Activated CD4-positive, alpha-beta memory T cell treated with anti-CD3 and anti-CD28 coated beads, Interleukin-2, amount 10 ng/mL, durations not matched to agents 7 days and 5 days (primary cell): ENCODE data around the gene MEGF10. TPM values are rescaled to one million over a fixed set of nuclear protein-coding genes. Genes with fewer than 3 reads are reported as not detected.

Source experiments
- CTCF ChIA-PET: fragments of 350-600 bp; sonication (Branson Sonifier 250); formaldehyde crosslinking; loops from one replicate; lab custom pipeline; 2021; ENCODE audit warnings: antibody characterized with exemption, inconsistent platforms; lab: Charles Lee
- POLR2A ChIA-PET: fragments of 350-600 bp; sonication (Branson Sonifier 250); formaldehyde crosslinking; loops from one replicate; lab custom pipeline; 2021; ENCODE audit warnings: antibody characterized with exemption; lab: Charles Lee
- DNase-seq: peaks from one replicate; pipeline ENCODE4 v3.0.0-alpha.2; 2020
- H3K27ac Mint-ChIP-seq: one replicate; pipeline ENCODE4 v1.8.0; 2021; ENCODE audit warnings: mild to moderate bottlenecking, mixed read lengths
- H3K27me3 Mint-ChIP-seq: one replicate; pipeline ENCODE4 v1.8.0; 2021; ENCODE audit warnings: mixed read lengths
- H3K36me3 Mint-ChIP-seq: one replicate; pipeline ENCODE4 v1.8.0; 2021; ENCODE audit warnings: low read depth, mixed read lengths
- H3K4me1 Mint-ChIP-seq: one replicate; pipeline ENCODE4 v1.8.0; 2021; ENCODE audit warnings: mixed read lengths
- H3K4me3 Mint-ChIP-seq: one replicate; pipeline ENCODE4 v1.8.0; 2021; ENCODE audit warnings: mild to moderate bottlenecking, mixed read lengths
- H3K9me3 Mint-ChIP-seq: one replicate; pipeline ENCODE4 v1.8.0; 2021; ENCODE audit warnings: mixed read lengths
- total RNA-seq, 2 experiments: library from RNA; stranded (reverse); gene quantifications; one replicate each; pipeline ENCODE4 v1.2.3, GENCODE V29; 2021

MEGF10 gene
- total RNA-seq, 2 experiments from 2014 or later: not detected

DNA sequence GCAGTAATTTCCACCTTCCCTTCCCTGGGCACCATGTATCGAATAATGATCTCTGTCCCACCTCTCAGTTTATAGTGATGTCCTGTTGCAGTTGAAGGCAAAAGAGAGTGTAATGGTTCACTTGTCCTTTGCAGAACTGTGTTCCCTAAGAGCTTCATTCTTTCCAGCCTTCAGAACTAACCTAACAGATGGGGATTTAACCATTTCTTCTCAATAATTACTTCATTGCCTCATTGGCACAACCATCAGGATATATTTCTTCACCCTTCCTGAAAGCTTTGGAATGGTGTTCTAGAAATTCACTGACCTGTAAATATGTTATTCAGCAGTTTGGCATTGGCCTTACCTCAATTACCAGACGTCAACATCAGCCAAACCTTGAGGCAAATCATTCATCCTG lies 142.9 kb downstream of the MEGF10 start:
- Mint-ChIP-seq H3K4me3 (no peak overlapping the region), H3K4me1 (no peaks in the 10 kb centered on the region), H3K27ac (no peak overlapping the region), H3K27me3 (peaks cover 8% of the 10 kb centered on the region), H3K36me3 (no peaks in the 10 kb centered on the region), H3K9me3 (no peaks in the 10 kb centered on the region)
- CTCF ChIA-PET: no interaction called here
- no peak for DNase-seq
- POLR2A ChIA-PET: no interaction called here

DNA sequence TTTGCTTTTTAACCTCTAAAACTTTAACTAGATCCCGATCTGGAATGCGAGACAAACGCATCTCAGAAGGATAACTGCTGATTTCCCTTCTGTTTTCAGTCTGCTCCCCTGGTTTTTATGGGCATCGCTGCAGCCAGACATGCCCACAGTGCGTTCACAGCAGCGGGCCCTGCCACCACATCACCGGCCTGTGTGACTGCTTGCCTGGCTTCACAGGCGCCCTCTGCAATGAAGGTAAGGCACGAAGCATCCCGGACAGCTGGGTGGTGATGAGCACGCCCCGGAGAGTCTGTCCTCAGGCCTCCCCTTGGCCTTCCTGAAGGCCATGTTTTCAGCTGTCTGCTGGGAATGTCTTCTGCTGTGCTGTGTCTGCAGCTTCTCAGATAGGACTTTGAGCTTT lies 144.0 kb downstream of the MEGF10 start:
- no peak for DNase-seq
- no peaks in the 10 kb centered on the region for H3K36me3 Mint-ChIP-seq
- no peak overlapping the region for H3K4me3 Mint-ChIP-seq
- no peaks in the 10 kb centered on the region for H3K4me1 Mint-ChIP-seq
- POLR2A ChIA-PET: no interaction called here
- H3K27me3 Mint-ChIP-seq: peaks cover 10% of the 10 kb centered on the region
- CTCF ChIA-PET: no interaction called here
- H3K9me3 Mint-ChIP-seq: no peaks in the 10 kb centered on the region
- H3K27ac Mint-ChIP-seq: no peak overlapping the region

DNA sequence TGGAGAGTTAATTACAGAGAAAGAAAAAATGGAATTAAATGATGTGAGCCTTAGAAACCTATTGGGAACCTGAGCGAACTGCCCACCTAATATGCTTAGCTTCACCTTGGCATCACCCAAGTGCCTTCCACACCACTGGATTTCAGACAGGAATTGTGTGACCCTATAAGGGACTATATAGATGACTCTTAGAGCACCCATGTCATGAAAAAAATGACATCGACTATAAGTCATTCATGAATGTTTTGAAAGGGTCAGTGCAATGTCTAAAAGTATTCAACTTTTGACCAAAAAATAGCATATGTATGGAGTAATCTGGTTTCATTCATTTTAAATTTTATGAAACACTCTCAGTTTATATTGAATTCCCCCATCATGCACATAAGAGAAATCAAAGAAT lies 145.2 kb downstream of the MEGF10 start:
- POLR2A ChIA-PET: no interaction called here
- Mint-ChIP-seq H3K4me1 (no peaks in the 10 kb centered on the region), H3K36me3 (no peaks in the 10 kb centered on the region), H3K4me3 (no peak overlapping the region), H3K9me3 (no peaks in the 10 kb centered on the region), H3K27ac (no peak overlapping the region), H3K27me3 (peaks cover 8% of the 10 kb centered on the region)
- CTCF ChIA-PET: no interaction called here
- DNase-seq: no peak

DNA sequence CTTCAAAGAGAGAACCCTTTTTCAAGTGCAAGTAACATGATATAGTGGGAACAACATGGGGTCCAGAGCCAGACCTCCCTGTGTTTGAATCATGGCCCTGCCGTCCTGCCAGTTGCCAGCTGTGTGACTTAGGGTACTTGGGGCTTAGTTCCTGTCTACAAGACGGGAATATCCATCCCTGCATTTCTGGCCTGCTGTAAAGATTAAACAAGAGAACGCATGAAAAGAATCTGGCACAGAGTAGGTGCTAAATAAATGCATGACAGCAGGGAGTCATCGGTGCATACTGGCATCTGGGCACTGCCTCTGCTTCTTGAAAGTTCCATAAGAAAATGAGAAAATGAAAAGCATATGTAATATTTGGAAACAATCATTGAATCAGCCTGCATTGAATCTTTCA lies 149.0 kb downstream of the MEGF10 start:
- peaks cover 4% of the 10 kb centered on the region for H3K27me3 Mint-ChIP-seq
- no peak overlapping the region for H3K27ac Mint-ChIP-seq
- H3K4me1 Mint-ChIP-seq: no peaks in the 10 kb centered on the region
- H3K36me3 Mint-ChIP-seq: no peaks in the 10 kb centered on the region
- ChIA-PET POLR2A (no interaction called here), CTCF (no interaction called here)
- H3K4me3 Mint-ChIP-seq: no peak overlapping the region
- DNase-seq: no peak
- H3K9me3 Mint-ChIP-seq: no peaks in the 10 kb centered on the region

DNA sequence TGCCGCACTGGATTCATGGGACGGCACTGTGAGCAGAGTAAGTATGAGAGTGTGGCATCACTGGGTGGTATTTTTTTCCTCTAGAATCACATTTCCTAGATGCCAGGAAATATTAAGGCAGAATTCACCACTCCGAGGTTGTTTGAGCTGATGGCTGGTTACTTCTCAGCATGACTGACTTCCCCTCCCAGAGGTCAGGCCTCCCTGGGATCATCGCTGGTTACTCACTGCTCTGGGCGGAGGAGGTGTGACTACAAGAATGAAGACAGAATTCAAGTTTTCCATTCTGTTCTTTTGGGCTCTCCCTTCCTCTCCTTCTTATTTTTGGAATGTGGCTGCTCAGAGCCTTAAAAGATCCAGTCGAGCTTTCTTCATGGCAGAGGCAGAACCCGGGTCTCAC lies 150.2 kb downstream of the MEGF10 start:
- H3K27me3 Mint-ChIP-seq: peaks cover 5% of the 10 kb centered on the region
- DNase-seq: no peak
- no peaks in the 10 kb centered on the region for H3K9me3 Mint-ChIP-seq
- H3K36me3 Mint-ChIP-seq: no peaks in the 10 kb centered on the region
- no peak overlapping the region for H3K4me3 Mint-ChIP-seq
- no peaks in the 10 kb centered on the region for H3K4me1 Mint-ChIP-seq
- ChIA-PET CTCF (no interaction called here), POLR2A (no interaction called here)
- no peak overlapping the region for H3K27ac Mint-ChIP-seq

DNA sequence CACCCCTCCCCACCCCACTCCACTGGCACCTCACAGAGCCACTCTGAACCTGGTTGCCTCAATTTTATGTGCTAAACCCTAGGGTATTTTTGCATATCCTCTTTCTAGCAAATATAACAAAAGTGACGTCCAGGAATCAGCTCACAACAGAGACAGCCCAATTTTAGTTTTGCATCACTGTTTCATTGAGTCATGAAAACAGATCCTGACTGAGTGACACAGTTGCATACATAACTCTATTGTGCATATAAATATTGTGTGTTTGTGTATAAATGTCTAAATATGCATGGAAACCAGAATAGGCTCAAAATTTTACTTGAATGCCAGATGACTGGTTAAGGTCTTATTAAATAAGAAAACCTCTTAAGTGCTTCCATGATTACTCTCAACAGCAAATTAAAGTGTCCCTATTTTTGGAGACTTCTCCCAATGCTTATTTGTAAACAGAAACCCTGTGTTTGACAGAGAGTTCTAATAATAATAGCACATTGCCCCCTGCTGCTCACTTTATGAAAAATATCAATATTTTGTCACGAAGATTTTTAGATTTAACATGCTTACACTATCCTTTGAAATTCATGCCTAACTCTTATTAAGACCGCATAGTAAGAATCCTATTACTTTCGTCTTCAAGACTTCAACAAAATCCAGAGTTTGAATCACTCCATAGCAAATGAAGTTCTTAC lies 151.3 kb downstream of the MEGF10 start:
- Mint-ChIP-seq H3K27ac (no peak overlapping the region), H3K4me1 (no peaks in the 10 kb centered on the region)
- POLR2A ChIA-PET: no interaction called here

DNA sequence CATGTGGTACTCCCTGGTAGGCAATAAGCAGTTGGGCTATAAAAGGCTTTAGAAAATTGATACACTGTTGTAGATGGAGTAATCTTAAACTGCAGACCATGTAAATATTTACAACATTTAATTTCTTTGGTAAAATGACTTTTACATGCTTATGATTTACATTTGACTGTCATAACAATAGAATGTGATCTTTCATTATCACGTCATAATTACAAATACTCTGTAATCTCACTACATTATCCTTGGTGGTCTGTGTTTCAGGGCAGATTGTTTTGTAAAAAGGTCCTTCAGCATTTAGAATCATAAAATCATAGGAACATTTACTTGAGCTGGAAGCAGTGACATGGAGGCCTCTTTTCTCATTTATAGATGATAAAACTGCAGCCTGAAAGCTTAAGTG lies 153.6 kb downstream of the MEGF10 start:
- H3K4me1 Mint-ChIP-seq: no peaks in the 10 kb centered on the region
- no peak overlapping the region for H3K4me3 Mint-ChIP-seq
- H3K36me3 Mint-ChIP-seq: no peaks in the 10 kb centered on the region
- peaks cover 1% of the 10 kb centered on the region for H3K27me3 Mint-ChIP-seq
- POLR2A ChIA-PET: no interaction called here
- no peaks in the 10 kb centered on the region for H3K9me3 Mint-ChIP-seq
- no peak for DNase-seq
- CTCF ChIA-PET: no interaction called here
- H3K27ac Mint-ChIP-seq: no peak overlapping the region

More for the DNA sequence above, 151.3 kb downstream of the MEGF10 start:
- no peaks in the 10 kb centered on the region for H3K9me3 Mint-ChIP-seq
- peaks cover 5% of the 10 kb centered on the region for H3K27me3 Mint-ChIP-seq
- no peaks in the 10 kb centered on the region for H3K36me3 Mint-ChIP-seq
- no peak for DNase-seq
- H3K4me3 Mint-ChIP-seq: no peak overlapping the region
- CTCF ChIA-PET: no interaction called here

DNA sequence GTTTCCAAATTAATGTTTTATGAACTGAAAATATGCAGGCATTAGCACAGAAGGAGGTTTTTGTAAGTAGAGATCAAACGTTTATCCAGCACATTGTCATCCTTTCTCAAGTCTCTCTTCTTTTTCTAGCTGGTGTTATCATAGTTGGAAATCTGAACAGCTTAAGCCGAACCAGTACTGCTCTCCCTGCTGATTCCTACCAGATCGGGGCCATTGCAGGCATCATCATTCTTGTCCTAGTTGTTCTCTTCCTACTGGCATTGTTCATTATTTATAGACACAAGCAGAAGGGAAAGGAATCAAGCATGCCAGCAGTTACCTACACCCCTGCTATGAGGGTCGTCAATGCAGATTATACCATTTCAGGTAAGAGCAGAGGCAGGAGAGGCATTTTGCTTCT lies 154.7 kb downstream of the MEGF10 start:
- Mint-ChIP-seq H3K4me1 (no peaks in the 10 kb centered on the region), H3K27me3 (peaks cover 1% of the 10 kb centered on the region), H3K9me3 (no peaks in the 10 kb centered on the region), H3K36me3 (no peaks in the 10 kb centered on the region), H3K4me3 (no peak overlapping the region), H3K27ac (no peak overlapping the region)
- CTCF ChIA-PET: no interaction called here
- no peak for DNase-seq
- POLR2A ChIA-PET: no interaction called here

DNA sequence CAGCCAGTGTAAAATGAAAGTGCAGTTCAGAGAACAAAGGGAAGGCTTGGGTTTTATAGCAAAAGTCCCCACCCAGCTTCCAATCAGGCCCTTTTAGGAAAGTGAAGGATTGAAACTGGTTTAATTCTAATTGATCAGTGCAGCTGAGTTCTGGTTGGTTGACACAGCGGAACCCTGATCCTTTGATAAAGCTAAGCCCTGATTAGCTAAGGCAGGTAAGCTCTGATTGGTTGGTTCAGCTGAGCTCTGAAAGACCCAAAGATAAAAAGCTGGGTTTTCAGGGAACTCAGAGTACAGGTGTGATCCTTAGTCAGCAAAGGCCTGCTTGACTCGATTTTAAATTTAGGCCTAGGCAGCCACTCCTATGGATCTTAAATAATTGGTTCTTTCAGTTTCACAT lies 156.0 kb downstream of the MEGF10 start:
- ChIA-PET CTCF (no interaction called here), POLR2A (no interaction called here)
- Mint-ChIP-seq H3K36me3 (no peaks in the 10 kb centered on the region), H3K4me3 (no peak overlapping the region), H3K9me3 (no peaks in the 10 kb centered on the region), H3K4me1 (no peaks in the 10 kb centered on the region), H3K27ac (no peak overlapping the region), H3K27me3 (peaks cover 1% of the 10 kb centered on the region)
- no peak for DNase-seq

DNA sequence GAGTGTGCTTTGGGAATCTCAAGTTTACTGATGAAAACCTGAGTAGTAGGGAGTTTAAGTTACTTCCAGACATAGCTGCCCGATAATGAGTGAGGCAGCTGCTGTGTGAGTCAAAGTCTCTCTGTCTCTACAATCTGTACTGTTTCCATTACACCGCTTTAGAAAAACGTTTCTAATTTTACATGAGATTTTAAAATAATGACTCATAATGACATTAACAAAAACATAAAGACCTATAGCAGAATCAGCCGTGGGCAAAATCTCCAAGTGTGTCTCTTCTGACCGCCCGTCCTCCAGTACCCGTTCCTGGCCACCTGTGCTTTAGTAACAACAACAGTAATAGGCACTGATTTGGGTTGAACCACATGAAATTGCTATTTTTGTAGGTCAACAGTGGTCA lies 157.2 kb downstream of the MEGF10 start:
- POLR2A ChIA-PET: no interaction called here
- DNase-seq: no peak
- Mint-ChIP-seq H3K4me1 (no peaks in the 10 kb centered on the region), H3K27me3 (peaks cover 1% of the 10 kb centered on the region), H3K4me3 (no peak overlapping the region), H3K27ac (no peak overlapping the region), H3K36me3 (no peaks in the 10 kb centered on the region), H3K9me3 (no peaks in the 10 kb centered on the region)
- CTCF ChIA-PET: no interaction called here

DNA sequence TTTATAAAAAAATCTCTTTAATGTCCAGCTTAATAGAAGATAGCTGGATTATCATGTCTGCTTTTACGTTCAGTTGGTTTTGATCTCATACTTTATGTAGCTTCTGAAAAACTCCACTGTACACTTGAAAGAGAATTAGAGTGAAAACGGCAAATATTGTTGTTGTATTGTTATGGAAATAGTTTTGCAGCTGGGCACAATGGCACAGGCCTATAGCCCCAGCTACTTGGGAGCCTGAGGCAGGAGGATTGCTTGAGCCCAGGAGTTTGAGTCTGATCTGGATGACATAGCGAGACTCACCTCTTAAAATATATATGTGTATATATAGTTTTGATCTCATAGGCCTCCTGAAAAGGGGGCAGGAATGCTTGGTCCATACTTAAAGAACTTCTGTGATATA lies 159.4 kb downstream of the MEGF10 start:
- ChIA-PET CTCF (no interaction called here), POLR2A (no interaction called here)
- no peaks in the 10 kb centered on the region for H3K4me1 Mint-ChIP-seq
- no peaks in the 10 kb centered on the region for H3K9me3 Mint-ChIP-seq
- H3K36me3 Mint-ChIP-seq: no peaks in the 10 kb centered on the region
- H3K27me3 Mint-ChIP-seq: peaks cover 1% of the 10 kb centered on the region
- no peak overlapping the region for H3K27ac Mint-ChIP-seq
- H3K4me3 Mint-ChIP-seq: no peak overlapping the region
- no peak for DNase-seq

DNA sequence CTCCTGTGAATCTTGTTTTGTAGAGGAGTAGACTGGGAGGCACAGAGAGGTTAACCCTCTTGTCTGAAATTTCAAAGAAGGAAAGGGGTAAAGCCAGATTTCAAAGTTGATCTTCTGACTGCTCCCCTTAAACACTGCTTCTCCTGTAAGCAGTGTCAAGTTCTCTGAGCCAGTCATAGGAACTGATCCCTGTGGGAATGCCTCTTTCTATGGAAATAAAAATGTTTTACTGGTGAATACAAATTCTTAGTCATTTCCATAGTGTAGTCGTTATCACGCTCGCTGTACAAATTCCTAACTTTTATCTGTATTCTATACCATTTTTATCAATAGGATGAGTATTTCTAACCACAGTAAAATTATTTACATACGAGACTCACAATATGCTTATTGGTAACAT lies 160.5 kb downstream of the MEGF10 start:
- ChIA-PET POLR2A (no interaction called here), CTCF (no interaction called here)
- no peak for DNase-seq
- H3K27ac Mint-ChIP-seq: no peak overlapping the region
- H3K9me3 Mint-ChIP-seq: no peaks in the 10 kb centered on the region
- no peaks in the 10 kb centered on the region for H3K27me3 Mint-ChIP-seq
- H3K4me1 Mint-ChIP-seq: no peaks in the 10 kb centered on the region
- no peaks in the 10 kb centered on the region for H3K36me3 Mint-ChIP-seq
- no peak overlapping the region for H3K4me3 Mint-ChIP-seq

DNA sequence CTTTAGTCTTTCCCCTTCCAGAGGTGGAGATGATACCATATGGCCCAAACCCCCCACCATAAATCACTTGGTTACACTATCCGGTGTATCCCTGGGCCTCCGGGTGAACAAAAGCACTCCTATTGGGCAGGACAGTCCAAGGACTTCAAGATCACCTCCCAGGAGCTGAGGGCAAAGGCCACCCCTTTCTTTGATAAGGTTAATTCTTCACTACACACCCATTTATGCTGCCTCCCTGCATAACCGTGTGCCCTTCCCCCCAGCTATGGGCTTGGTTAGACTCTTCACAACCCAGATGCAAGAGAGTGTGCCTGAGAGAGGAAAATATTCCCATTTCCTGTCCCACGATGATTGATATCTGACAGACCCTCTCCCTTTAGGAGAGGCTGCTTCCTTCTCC lies 162.0 kb downstream of the MEGF10 start:
- CTCF ChIA-PET: no interaction called here
- H3K4me3 Mint-ChIP-seq: no peak overlapping the region
- H3K9me3 Mint-ChIP-seq: no peaks in the 10 kb centered on the region
- H3K27me3 Mint-ChIP-seq: no peaks in the 10 kb centered on the region
- no peaks in the 10 kb centered on the region for H3K4me1 Mint-ChIP-seq
- H3K27ac Mint-ChIP-seq: no peak overlapping the region
- no peak for DNase-seq
- POLR2A ChIA-PET: no interaction called here
- no peaks in the 10 kb centered on the region for H3K36me3 Mint-ChIP-seq

DNA sequence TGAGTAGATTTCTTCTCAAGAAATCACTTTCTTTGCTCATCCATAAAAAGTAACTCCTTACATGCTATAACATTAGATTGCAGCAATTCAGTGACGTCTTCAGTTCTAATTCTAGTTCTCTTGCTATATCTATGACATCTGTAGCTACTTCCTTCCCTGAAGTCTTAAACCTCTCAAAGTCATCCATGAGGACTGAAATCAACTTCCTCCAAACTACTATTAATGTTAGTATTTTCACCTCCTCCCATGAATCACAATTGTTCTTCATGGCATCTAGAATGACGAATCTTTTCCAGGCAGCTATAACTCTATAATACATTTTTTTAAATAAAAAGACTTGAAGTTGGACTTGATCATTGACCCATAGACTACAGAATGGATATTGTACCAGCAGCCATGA lies 180.6 kb downstream of the MEGF10 start:
- Mint-ChIP-seq H3K27me3 (peaks cover 7% of the 10 kb centered on the region), H3K9me3 (no peaks in the 10 kb centered on the region), H3K4me1 (no peaks in the 10 kb centered on the region), H3K36me3 (no peaks in the 10 kb centered on the region), H3K4me3 (no peak overlapping the region), H3K27ac (no peak overlapping the region)
- ChIA-PET POLR2A (no interaction called here), CTCF (no interaction called here)
- DNase-seq: no peak
